MCF 10A (cell line): ENCODE results near the gene CAPN15. TPM values are rescaled to one million over a fixed set of nuclear protein-coding genes. Genes with fewer than 3 reads are reported as not detected.

Source experiments
- BruUV-seq: library from RNA; stranded (reverse); fragments of 400-500 nt; replicated peaks from 2 replicates; lab custom pipeline; 2021; lab: Mats Ljungman, UMichigan
- CTCF ChIA-PET: fragments of 300-600 bp; sonication (Branson Sonifier 250); formaldehyde crosslinking; extraction: SDS; loops from one replicate; lab custom pipeline; 2021; ENCODE audit warnings: antibody characterized with exemption, inconsistent platforms; lab: Yijun Ruan, JAX
- POLR2A ChIA-PET: fragments of 300-600, 350-650 bp; sonication (Branson Sonifier 250); formaldehyde crosslinking; extraction: SDS; loops from one replicate; lab custom pipeline; 2020; ENCODE audit warnings: antibody characterized with exemption, inconsistent platforms; lab: Yijun Ruan, JAX
- DNase-seq: peaks from one replicate; pipeline ENCODE4 v3.0.0-alpha.2; 2018; ENCODE audit not compliant: unreplicated experiment
- H3K27ac Mint-ChIP-seq: one replicate; pipeline ENCODE4 v1.8.0; 2022; ENCODE audit warnings: mild to moderate bottlenecking, low read depth, mixed read lengths; ENCODE audit not compliant: unreplicated experiment
- H3K27me3 Mint-ChIP-seq: one replicate; pipeline ENCODE4 v1.8.0; 2022; ENCODE audit warnings: mixed read lengths; ENCODE audit not compliant: insufficient read depth, unreplicated experiment
- H3K36me3 Mint-ChIP-seq: one replicate; pipeline ENCODE4 v1.8.0; 2022; ENCODE audit warnings: mild to moderate bottlenecking, moderate library complexity, mixed read lengths; ENCODE audit not compliant: insufficient read depth, unreplicated experiment
- H3K4me1 Mint-ChIP-seq: one replicate; pipeline ENCODE4 v1.8.0; 2022; ENCODE audit warnings: mixed read lengths; ENCODE audit not compliant: insufficient read depth, unreplicated experiment
- H3K4me3 Mint-ChIP-seq: one replicate; pipeline ENCODE4 v1.8.0; 2022; ENCODE audit warnings: mild to moderate bottlenecking, moderate library complexity, mixed read lengths; ENCODE audit not compliant: unreplicated experiment
- H3K9me3 Mint-ChIP-seq: one replicate; pipeline ENCODE4 v1.8.0; 2022; ENCODE audit warnings: mixed read lengths; ENCODE audit not compliant: unreplicated experiment
- intact Hi-C: fragments of 100-400 bp; cut with micrococcal nuclease; formaldehyde crosslinking; loops from 2 replicates; pipeline ENCODE4 v1.14.1; 2022
- total RNA-seq: library from RNA; stranded (reverse); gene quantifications from 2 replicates; pipeline ENCODE4 v1.2.3, GENCODE V29; 2022
- TF ChIP-seq, protein P1 (sequence below): fragments of 200-600 bp; IDR thresholded peaks from one replicate; pipeline ENCODE4 v1.8.0; 2022; ENCODE audit warnings: antibody characterized with exemption, mild to moderate bottlenecking; ENCODE audit not compliant: unreplicated experiment

The CAPN15 gene
- total RNA-seq, 1 experiment from 2014 or later: 81.1 TPM

DNA sequence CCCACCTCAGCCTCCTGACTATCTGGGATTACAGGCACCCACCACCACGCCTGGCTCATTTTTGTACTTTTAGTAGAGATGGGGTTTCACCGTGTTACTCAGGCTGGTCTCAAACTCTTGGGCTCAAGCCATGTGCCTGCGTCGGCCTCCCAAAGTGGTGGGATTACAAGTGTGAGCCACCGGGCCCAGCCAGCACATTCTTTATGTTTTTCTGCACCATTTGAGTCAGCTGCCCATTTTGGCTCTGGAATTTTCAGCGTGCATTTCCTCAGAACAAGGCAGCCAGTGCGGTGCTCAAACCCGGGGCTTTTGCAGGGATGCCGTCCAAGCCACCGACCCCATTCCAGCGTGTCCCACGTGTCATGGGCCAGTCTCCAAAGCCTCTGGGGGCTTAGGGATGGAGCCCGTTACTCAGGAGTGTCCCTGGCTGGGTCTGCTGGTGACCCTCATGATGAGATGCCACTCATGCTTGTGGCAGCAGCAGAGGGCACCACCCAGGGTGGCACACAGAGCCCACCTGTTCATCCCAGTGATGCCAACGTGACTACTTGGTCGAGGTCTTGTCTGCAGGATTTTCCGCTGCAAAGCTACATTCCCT, 58.6 kb downstream of the CAPN15 start:
- no peaks in the 10 kb centered on the region for H3K27me3 Mint-ChIP-seq
- BruUV-seq: no TSS peak
- no peak for DNase-seq
- intact Hi-C loops: loop anchor here (5.0 kb wide), 1 partner anchor 194 kb away; no protein-coding TSS in a partner anchor
- H3K4me1 Mint-ChIP-seq: peaks cover 8% of the 10 kb centered on the region
- no peak overlapping the region for H3K4me3 Mint-ChIP-seq
- no peaks in the 10 kb centered on the region for H3K9me3 Mint-ChIP-seq
- TF ChIP-seq, protein P1, sequence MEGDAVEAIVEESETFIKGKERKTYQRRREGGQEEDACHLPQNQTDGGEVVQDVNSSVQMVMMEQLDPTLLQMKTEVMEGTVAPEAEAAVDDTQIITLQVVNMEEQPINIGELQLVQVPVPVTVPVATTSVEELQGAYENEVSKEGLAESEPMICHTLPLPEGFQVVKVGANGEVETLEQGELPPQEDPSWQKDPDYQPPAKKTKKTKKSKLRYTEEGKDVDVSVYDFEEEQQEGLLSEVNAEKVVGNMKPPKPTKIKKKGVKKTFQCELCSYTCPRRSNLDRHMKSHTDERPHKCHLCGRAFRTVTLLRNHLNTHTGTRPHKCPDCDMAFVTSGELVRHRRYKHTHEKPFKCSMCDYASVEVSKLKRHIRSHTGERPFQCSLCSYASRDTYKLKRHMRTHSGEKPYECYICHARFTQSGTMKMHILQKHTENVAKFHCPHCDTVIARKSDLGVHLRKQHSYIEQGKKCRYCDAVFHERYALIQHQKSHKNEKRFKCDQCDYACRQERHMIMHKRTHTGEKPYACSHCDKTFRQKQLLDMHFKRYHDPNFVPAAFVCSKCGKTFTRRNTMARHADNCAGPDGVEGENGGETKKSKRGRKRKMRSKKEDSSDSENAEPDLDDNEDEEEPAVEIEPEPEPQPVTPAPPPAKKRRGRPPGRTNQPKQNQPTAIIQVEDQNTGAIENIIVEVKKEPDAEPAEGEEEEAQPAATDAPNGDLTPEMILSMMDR: no peak
- CTCF ChIA-PET: interaction anchor here (1.0 kb wide), 1 partner anchor 11 kb away, joined by 4 read pairs; no protein-coding TSS in a partner anchor
- H3K27ac Mint-ChIP-seq: no peak overlapping the region
- peaks cover 38% of the 10 kb centered on the region for H3K36me3 Mint-ChIP-seq
- POLR2A ChIA-PET: interaction anchor here (0.7 to 3.9 kb wide), 8 partner anchors 9 to 126 kb away, joined by 3 to 23 read pairs (median 6); partner anchors contain the start of genes METTL26, PIGQ and STUB1

GRCh38 chr16:586645-587590, 59.4 kb downstream of the CAPN15 start:
- Mint-ChIP-seq H3K4me1 (peaks cover 13% of the 10 kb centered on the region), H3K9me3 (no peaks in the 10 kb centered on the region), H3K27ac (peak overlapping the region; percentile 96), H3K27me3 (no peaks in the 10 kb centered on the region), H3K4me3 (peak overlapping the region; percentile 91), H3K36me3 (peaks cover 46% of the 10 kb centered on the region)
- DNase-seq: no peak
- intact Hi-C loops: loop anchor here (5.0 kb wide), 1 partner anchor 195 kb away; no protein-coding TSS in a partner anchor
- no TSS peak for BruUV-seq
- TF ChIP-seq, protein P1: no peak
- CTCF ChIA-PET: interaction anchor here (1.1 kb wide), 2 partner anchors 8 to 64 kb away, joined by 3 read pairs; no protein-coding TSS in a partner anchor
- POLR2A ChIA-PET: interaction anchor here (0.7 to 3.9 kb wide), 14 partner anchors 9 to 163 kb away, joined by 3 to 23 read pairs (median 6); partner anchors contain the start of genes JMJD8, MCRIP2, METTL26 and PIGQ

DNA sequence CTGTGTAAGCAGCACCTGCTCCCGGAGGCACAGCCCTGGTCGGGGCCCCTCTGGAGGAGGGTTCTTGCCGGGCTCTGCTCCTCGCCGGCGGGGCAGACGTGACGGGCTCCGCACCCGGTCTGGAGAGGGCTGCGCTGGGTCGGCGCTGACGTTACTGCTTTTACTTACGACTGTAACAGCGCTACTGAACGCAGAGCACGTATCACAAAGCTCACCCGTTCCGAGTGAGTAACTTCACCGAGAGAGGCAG, 61.1 kb downstream of the CAPN15 start:
- peaks cover 49% of the 10 kb centered on the region for H3K36me3 Mint-ChIP-seq
- TF ChIP-seq, protein P1: no peak
- H3K27ac Mint-ChIP-seq: peak overlapping the region; percentile 96
- H3K4me1 Mint-ChIP-seq: peaks cover 30% of the 10 kb centered on the region
- intact Hi-C loops: loop anchor here (1.0 to 5.0 kb wide), 3 partner anchors 34 to 196 kb away; partner anchors contain the start of gene WDR90
- CTCF ChIA-PET: interaction anchor here (0.7 kb wide), 3 partner anchors 45 to 227 kb away, joined by 3 read pairs; no protein-coding TSS in a partner anchor
- peak; percentile 44 for DNase-seq
- H3K27me3 Mint-ChIP-seq: no peaks in the 10 kb centered on the region
- H3K4me3 Mint-ChIP-seq: peak overlapping the region; percentile 91
- BruUV-seq: no TSS peak
- no peaks in the 10 kb centered on the region for H3K9me3 Mint-ChIP-seq
- POLR2A ChIA-PET: interaction anchor here (0.8 to 3.9 kb wide), 16 partner anchors 11 to 165 kb away, joined by 3 to 23 read pairs (median 5); partner anchors contain the start of genes CAPN15, JMJD8, MCRIP2 and METTL26
